K562 (cell line): ENCODE results near the gene HSD17B11. TPM values are rescaled to one million over a fixed set of nuclear protein-coding genes. Genes with fewer than 3 reads are reported as not detected.

ENCODE experiments used
- ATAC-seq: fragments of 200-7000 bp; cut with Tn5 transposase; 3 replicates; pipeline ENCODE4 v1.9.1; 2020; ENCODE audit warnings: moderate library complexity
- BruUV-seq: library from RNA; stranded (reverse); fragments of 400-500 nt; replicated peaks from 2 replicates; lab custom pipeline; 2021; lab: Mats Ljungman, UMichigan
- CTCF ChIA-PET: fragments of 300-600 bp; formaldehyde crosslinking; extraction: SDS; loops from one replicate; lab custom pipeline; 2021; ENCODE audit warnings: low intra/inter-chr PET ratio; lab: Yijun Ruan, JAX
- POLR2A ChIA-PET: fragments of 300-600, 350-650 bp; sonication (Branson Sonifier 250); formaldehyde crosslinking; extraction: SDS; loops from one replicate; lab custom pipeline; 2021; ENCODE audit warnings: antibody characterized with exemption, inconsistent platforms; lab: Yijun Ruan, JAX
- DNase-seq, 4 experiments: peaks; one replicate each; pipeline versions ENCODE4 v3.0.0 to v3.0.0-alpha.2; 2011 to 2018; ENCODE audit warnings: low spot score in 3 of 4, mixed read lengths in 3 of 4; ENCODE audit errors: extremely low read depth in 1 of 4
- FAIRE-seq: peaks from 2 replicates; lab custom pipeline; 2011; peaks lifted over from hg19 to GRCh38; lab: Jason Lieb, UNC
- H2AFZ ChIP-seq: 2 replicates; pipeline ENCODE4 v1.6.0; 2011; ENCODE audit warnings: low read depth, low read length, control low read depth, inconsistent platforms
- H3K27ac ChIP-seq: fragments of 200-600 bp; 3 replicates; pipeline ENCODE4 v1.8.0; 2011; ENCODE audit warnings: low read depth, mild to moderate bottlenecking, control low read depth, inconsistent platforms, low read length, moderate library complexity, mixed read lengths; ENCODE audit errors: extremely low read depth
- H3K27me3 ChIP-seq, 2 experiments: fragments of 300-600 bp in 1 of 2; 2 replicates in 1 of 2; 3 replicates in 1 of 2; pipeline versions ENCODE4 v1.6.0 to v1.8.0; 2011; ENCODE audit warnings: inconsistent platforms in 2 of 2, low read length in 2 of 2, mild to moderate bottlenecking in 1 of 2, mixed read lengths in 1 of 2, moderate library complexity in 1 of 2; ENCODE audit not compliant: control insufficient read depth in 2 of 2, insufficient read depth in 2 of 2
- H3K36me3 ChIP-seq: fragments of 300-600 bp; 3 replicates; pipeline ENCODE4 v1.8.0; 2011; ENCODE audit warnings: mild to moderate bottlenecking, low read length, inconsistent platforms; ENCODE audit not compliant: control insufficient read depth, insufficient read depth
- H3K4me1 ChIP-seq, 2 experiments: fragments of 200-600 bp in 1 of 2; replicated peaks in 1 of 2; 2 replicates in 1 of 2; 3 replicates in 1 of 2; pipeline versions ENCODE4 v1.5.1 to v1.8.0; 2011; ENCODE audit warnings: inconsistent platforms in 2 of 2, low read length in 2 of 2, mild to moderate bottlenecking in 1 of 2, mixed read lengths in 1 of 2, moderate library complexity in 1 of 2; ENCODE audit not compliant: control insufficient read depth in 2 of 2, insufficient read depth in 2 of 2
- H3K4me2 ChIP-seq: 2 replicates; pipeline ENCODE4 v1.6.1; 2011; ENCODE audit warnings: low read length, control low read depth, inconsistent platforms, mixed read lengths; ENCODE audit not compliant: insufficient read depth
- H3K4me3 ChIP-seq: fragments of 200-600 bp; sonication (generic), shearing (Covaris generic); 2 replicates; pipeline ENCODE4 v1.5.1; 2016; ENCODE audit warnings: control low read depth, inconsistent platforms
- H3K79me2 ChIP-seq: fragments of 200-600 bp; 3 replicates; pipeline ENCODE4 v1.8.0; 2011; ENCODE audit warnings: low read length, inconsistent platforms; ENCODE audit not compliant: control insufficient read depth, insufficient read depth
- H3K9ac ChIP-seq, 2 experiments: 2 replicates each; pipeline versions ENCODE4 v1.6.0 to v1.6.1; 2011; ENCODE audit warnings: low read depth in 2 of 2, low read length in 2 of 2, control low read depth in 1 of 2, inconsistent platforms in 1 of 2, mild to moderate bottlenecking in 1 of 2, mixed read lengths in 1 of 2; ENCODE audit not compliant: insufficient read depth in 1 of 2
- H3K9me1 ChIP-seq: one replicate; pipeline ENCODE4 v1.6.0; 2011; ENCODE audit warnings: inconsistent platforms, mild to moderate bottlenecking, low read length, moderate library complexity; ENCODE audit not compliant: control insufficient read depth, insufficient read depth
- H3K9me3 ChIP-seq: replicated peaks from 2 replicates; pipeline ENCODE4 v1.5.1; 2011; ENCODE audit warnings: low read depth, low read length, inconsistent platforms; ENCODE audit not compliant: control insufficient read depth, insufficient read depth
- H4K20me1 ChIP-seq: replicated peaks from 2 replicates; pipeline ENCODE4 v1.6.1; 2011; ENCODE audit warnings: low read length, inconsistent platforms, mixed read lengths; ENCODE audit not compliant: control insufficient read depth, insufficient read depth
- CBFA2T3 ChIP-seq: fragments of 450-650 bp; IDR thresholded peaks from 2 replicates; pipeline ENCODE4 v1.6.1; 2017
- CEBPG ChIP-seq, 3 experiments: fragments of 200-800 bp in 1 of 3; sonication (Bioruptor generic) in 1 of 3; sonication (generic) in 1 of 3; formaldehyde crosslinking in 1 of 3; IDR thresholded peaks in 2 of 3; conservative IDR thresholded peaks in 1 of 3; 2 replicates each; pipeline versions ENCODE4 v1.6.1 to v1.8.0; 2016 to 2022; ENCODE audit warnings: missing compliant biosample characterization in 2 of 3, missing genetic modification characterization in 2 of 3, mild to moderate bottlenecking in 1 of 3, missing genetic modification reagents in 1 of 3
- HSF4 ChIP-seq: fragments of 250-450 bp; sonication (Bioruptor Pico); IDR thresholded peaks from 2 replicates; pipeline ENCODE4 v2.1.2; 2022; ENCODE audit warnings: mild to moderate bottlenecking, moderate library complexity, borderline replicate concordance
- NCOA6 ChIP-seq: fragments of 450-650 bp; IDR thresholded peaks from 2 replicates; pipeline ENCODE4 v1.6.1; 2017; ENCODE audit warnings: mild to moderate bottlenecking
- NUFIP1 ChIP-seq: fragments of 450-650 bp; IDR thresholded peaks from 2 replicates; pipeline ENCODE4 v1.6.1; 2018; ENCODE audit not compliant: partially characterized antibody
- SRSF7 ChIP-seq: fragments of 200-400 bp; formaldehyde crosslinking; optimal IDR thresholded peaks from 2 replicates; pipeline ENCODE3; 2017; ENCODE audit warnings: mild to moderate bottlenecking, low read depth, low read length
- TBL1XR1 ChIP-seq, 2 experiments: IDR thresholded peaks; 2 replicates each; pipeline ENCODE4 v1.6.1; 2012; ENCODE audit warnings: improper control_type of control experiment in 2 of 2, low read length in 2 of 2, mild to moderate bottlenecking in 1 of 2
- ZC3H11A ChIP-seq: IDR thresholded peaks from 2 replicates; pipeline ENCODE4 v1.6.1; 2012; ENCODE audit warnings: low read depth, low read length, improper control_type of control experiment
- ZC3H4 ChIP-seq: sonication (generic); formaldehyde crosslinking; IDR thresholded peaks from 2 replicates; pipeline ENCODE4 v1.9.0; 2021; ENCODE audit warnings: missing genetic modification reagents, borderline replicate concordance
- ZFX ChIP-seq: sonication (generic); formaldehyde crosslinking; IDR thresholded peaks from 2 replicates; pipeline ENCODE4 v1.8.0; 2022; ENCODE audit warnings: mild to moderate bottlenecking, missing genetic modification reagents, moderate library complexity
- ZNF239 ChIP-seq: fragments of 250-450 bp; sonication (Bioruptor Pico); IDR thresholded peaks from 2 replicates; pipeline ENCODE4 v1.4.0; 2020; ENCODE audit warnings: mild to moderate bottlenecking
- ZNF253 ChIP-seq: fragments of 250-450 bp; sonication (Bioruptor Pico); conservative IDR thresholded peaks from 2 replicates; pipeline ENCODE4 v1.6.1; 2021; ENCODE audit warnings: mild to moderate bottlenecking
- WGBS: fragments of 100-300 bp; shearing (Covaris generic); methylation state at CpG from one replicate; pipeline ENCODE4 v1.1.6; 2016; ENCODE audit warnings: low coverage, mixed read lengths; ENCODE audit not compliant: insufficient coverage; ENCODE audit errors: missing lambda C conversion rate; 5-methylcytosine and 5-hydroxymethylcytosine counted together
- in situ Hi-C: fragments of 300-500 bp; cut with MboI; formaldehyde crosslinking; loops from 4 replicates; pipeline ENCODE4 v1.15.0; 2018; ENCODE audit warnings: inconsistent platforms, mixed read lengths
- intact Hi-C: fragments of 100-400 bp; cut with micrococcal nuclease; formaldehyde crosslinking; loops from 2 replicates; pipeline ENCODE4 v1.14.2; 2022
- polyA plus RNA-seq, 8 experiments: library from polyadenylated mRNA; depleted of rRNA in 4 of 8; stranded (reverse) in 5 of 8; unstranded in 3 of 8; fragments of >200 nt; fragmentation: Nextera tagmentation in 2 of 8; fragmentation: Illumina TruSeq in 1 of 8; extraction: Ambion mirVana in 2 of 8; extraction: Trizol in 1 of 8; gene quantifications; 2 replicates each; pipeline versions ENCODE4 v1.2.1 to v1.2.3, GENCODE V29; 2011 to 2014; ENCODE audit warnings: inconsistent platforms in 1 of 8, missing spikeins in 1 of 8
- total RNA-seq, 7 experiments: library from RNA; depleted of rRNA in 6 of 7; stranded (reverse); fragments of >200 nt in 6 of 7; fragmentation: Illumina TruSeq in 2 of 7; extraction: Trizol in 2 of 7; gene quantifications; 2 replicates each; pipeline versions ENCODE4 v1.2.1 to v1.2.3, GENCODE V29; 2011 to 2021; ENCODE audit warnings: low replicate concordance in 1 of 7
- TF ChIP-seq, protein P1 (sequence below), 3 experiments: fragments of 200-800 bp in 1 of 3; sonication (Bioruptor generic) in 1 of 3; sonication (generic) in 1 of 3; formaldehyde crosslinking in 1 of 3; IDR thresholded peaks; 2 replicates each; pipeline versions ENCODE4 v1.6.1 to v1.8.0; 2016 to 2022; ENCODE audit warnings: mild to moderate bottlenecking in 2 of 3, missing compliant biosample characterization in 2 of 3, missing genetic modification characterization in 2 of 3, missing genetic modification reagents in 1 of 3
- TF ChIP-seq, protein P2 (sequence below): fragments of 450-650 bp; conservative IDR thresholded peaks from 2 replicates; pipeline ENCODE4 v1.6.1; 2016; ENCODE audit warnings: missing genetic modification characterization, low read depth, mild to moderate bottlenecking, control low read depth, missing compliant biosample characterization
- TF ChIP-seq, protein P3 (sequence below): IDR thresholded peaks from 2 replicates; pipeline ENCODE4 v1.6.1; 2011; ENCODE audit not compliant: insufficient read length; ENCODE audit errors: extremely low read depth

Gene HSD17B11
- total and polyA plus RNA-seq, 9 of the 15 experiments (the other 6 are each of a cell fraction or from before 2014, with no cell fraction given) = 26.0 to 108 (median 81.0) TPM

DNA sequence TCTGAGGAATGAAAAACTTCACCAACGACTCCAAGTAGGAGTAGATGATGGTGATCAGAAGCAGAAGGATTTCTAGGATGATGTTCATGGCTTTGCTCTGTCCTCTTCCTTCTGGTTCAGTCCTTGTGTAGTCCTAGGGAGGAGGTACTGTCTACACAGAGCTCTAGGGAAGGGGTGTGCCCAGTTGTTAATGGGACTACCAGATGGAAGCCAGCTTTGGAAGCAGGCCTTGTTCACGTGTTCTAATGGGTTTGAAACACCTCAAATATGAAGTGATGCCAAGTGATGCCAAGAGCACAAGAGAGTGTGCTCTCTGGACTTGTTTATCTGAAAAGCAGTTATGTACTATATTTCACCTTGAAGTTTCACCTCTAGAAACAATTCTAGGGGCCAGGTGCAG lies 68.2 kb downstream of the HSD17B11 start, which contains the start of gene HSD17B13:
HSD17B13 (minus strand) TSS at position 129 of the 400 bp plus-strand sequence; CDS start at position 88, 41 bp downstream.
- FAIRE-seq = no peak
- Histone ChIP-seq H3K4me2 (no peak within 1 kb of the TSS), H3K79me2 (no peaks in the 10 kb centered on the region), H3K27me3 (no peaks in the 10 kb centered on the region), H3K9ac (no peak within 1 kb of the TSS), H2AFZ (no peak within 1 kb of the TSS), H3K9me3 (no peaks in the 10 kb centered on the region), H3K9me1 (no peaks in the 10 kb centered on the region), H3K36me3 (no peaks in the 10 kb centered on the region), H3K4me1 (no peaks in the 10 kb centered on the region), H3K4me3 (no peak within 1 kb of the TSS), H3K27ac (no peak within 1 kb of the TSS), H4K20me1 (no peaks in the 10 kb centered on the region)
- ATAC-seq = no peak
- WGBS = 0% methylated on average over 2 of the region's 2 CpGs
- DNase-seq = no peak
- intact Hi-C loops (no loop called here), in situ Hi-C loops (no loop called here)
- POLR2A ChIA-PET = interaction anchor here (0.9 kb wide), 1 partner anchor 13 kb away, joined by 3 read pairs; no protein-coding TSS in a partner anchor
- TF ChIP-seq ZC3H11A (no peak), ZC3H4 (no peak), ZNF239 (CRISPR knock-in tag) (no peak), NCOA6 (no peak), SRSF7 (no peak), ZFX (CRISPR knock-in tag) (no peak), NUFIP1 (no peak), ZNF253 (CRISPR knock-in tag) (no peak), HSF4 (CRISPR knock-in tag) (no peak), TBL1XR1 (IDR thresholded peaks at IDR 0.05; ENCODE audit: low read length in 2 of 2) (no peak), CBFA2T3 (no peak), CEBPG (CRISPR knock-in tag; IDR thresholded peaks at IDR 0.05) (no peak), CEBPG (tag; conservative IDR thresholded peaks at IDR 0.05 in 1 of 2, IDR thresholded peaks at IDR 0.05 in 1 of 2) (no peak)
- TF ChIP-seq, protein P1, sequence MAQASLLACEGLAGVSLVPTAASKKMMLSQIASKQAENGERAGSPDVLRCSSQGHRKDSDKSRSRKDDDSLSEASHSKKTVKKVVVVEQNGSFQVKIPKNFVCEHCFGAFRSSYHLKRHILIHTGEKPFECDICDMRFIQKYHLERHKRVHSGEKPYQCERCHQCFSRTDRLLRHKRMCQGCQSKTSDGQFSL (CRISPR knock-in tag; IDR thresholded peaks at IDR 0.05) = no peak
- TF ChIP-seq, protein P1 (tag; IDR thresholded peaks at IDR 0.05) = no peak
- TF ChIP-seq, protein P2, sequence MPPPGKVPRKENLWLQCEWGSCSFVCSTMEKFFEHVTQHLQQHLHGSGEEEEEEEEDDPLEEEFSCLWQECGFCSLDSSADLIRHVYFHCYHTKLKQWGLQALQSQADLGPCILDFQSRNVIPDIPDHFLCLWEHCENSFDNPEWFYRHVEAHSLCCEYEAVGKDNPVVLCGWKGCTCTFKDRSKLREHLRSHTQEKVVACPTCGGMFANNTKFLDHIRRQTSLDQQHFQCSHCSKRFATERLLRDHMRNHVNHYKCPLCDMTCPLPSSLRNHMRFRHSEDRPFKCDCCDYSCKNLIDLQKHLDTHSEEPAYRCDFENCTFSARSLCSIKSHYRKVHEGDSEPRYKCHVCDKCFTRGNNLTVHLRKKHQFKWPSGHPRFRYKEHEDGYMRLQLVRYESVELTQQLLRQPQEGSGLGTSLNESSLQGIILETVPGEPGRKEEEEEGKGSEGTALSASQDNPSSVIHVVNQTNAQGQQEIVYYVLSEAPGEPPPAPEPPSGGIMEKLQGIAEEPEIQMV = no peak
- TF ChIP-seq, protein P3, sequence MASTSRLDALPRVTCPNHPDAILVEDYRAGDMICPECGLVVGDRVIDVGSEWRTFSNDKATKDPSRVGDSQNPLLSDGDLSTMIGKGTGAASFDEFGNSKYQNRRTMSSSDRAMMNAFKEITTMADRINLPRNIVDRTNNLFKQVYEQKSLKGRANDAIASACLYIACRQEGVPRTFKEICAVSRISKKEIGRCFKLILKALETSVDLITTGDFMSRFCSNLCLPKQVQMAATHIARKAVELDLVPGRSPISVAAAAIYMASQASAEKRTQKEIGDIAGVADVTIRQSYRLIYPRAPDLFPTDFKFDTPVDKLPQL = no peak
- BruUV-seq = no TSS peak
- CTCF ChIA-PET = no interaction called here
